ENCODE results near the gene COLQ.

The COLQ gene

GRCh38 chr3:15401936-15402335 is 119.6 kb downstream of the COLQ start:
- no peak overlapping the region for H3K9ac ChIP-seq (ENCODE audit: low read depth, low read length)
- no peaks in the 10 kb centered on the region for H3K4me1 ChIP-seq (ENCODE audit: control insufficient read depth, insufficient read depth, low read length)
- no peaks in the 10 kb centered on the region for H3K36me3 ChIP-seq (ENCODE audit: control insufficient read depth, insufficient read depth, low read length)
- no peaks in the 10 kb centered on the region for H3K27me3 ChIP-seq (ENCODE audit: control insufficient read depth, insufficient read depth, low read length)
- no peak overlapping the region for H3K4me3 ChIP-seq (ENCODE audit: low read depth, low read length)
- peaks cover 9% of the 10 kb centered on the region for H3K9me3 ChIP-seq (ENCODE audit: control insufficient read depth, insufficient read depth, low read length)
- no peak overlapping the region for H3K27ac ChIP-seq (ENCODE audit: low read depth, low read length)
